Measurements from ENCODE around the gene TMPRSS11F. TPM values are rescaled to one million over a fixed set of nuclear protein-coding genes. Genes with fewer than 3 reads are reported as not detected.

TMPRSS11F gene
- total RNA-seq, 4 donors from 2014 or later: 0.52 TPM; not detected in 3

- Histone ChIP-seq H3K27me3 (no peaks in the 10 kb centered on the region), H3K4me1 (no peaks in the 10 kb centered on the region), H3K36me3 (no peaks in the 10 kb centered on the region), H3K9me3 (no peaks in the 10 kb centered on the region), H3K27ac (no peak overlapping the region), H3K4me3 (no peak overlapping the region)
- TF ChIP-seq CTCF (IDR thresholded peaks at IDR 0.05) (no peak), POLR2A (IDR thresholded peaks at IDR 0.05) (no peak), EP300 (IDR thresholded peaks at IDR 0.05) (no peak), POLR2AphosphoS5 (IDR thresholded peaks at IDR 0.05) (no peak)
- WGBS, 2 donors (ENCODE audit: low coverage in 1 of 2): 90 to 91% methylated on average over 2 to 3 of the region's 3 CpGs
- ATAC-seq: no peak
Measured at GRCh38 chr4:68167706-68168105, 38.0 kb upstream of the TMPRSS11F start.

- H3K36me3 ChIP-seq: no peaks in the 10 kb centered on the region
- no peak overlapping the region for H3K4me3 ChIP-seq
- no peak for ATAC-seq
- H3K9me3 ChIP-seq: no peaks in the 10 kb centered on the region
- TF ChIP-seq POLR2AphosphoS5 (IDR thresholded peaks at IDR 0.05) (no peak), POLR2A (IDR thresholded peaks at IDR 0.05) (no peak), EP300 (IDR thresholded peaks at IDR 0.05) (no peak)
- no peak overlapping the region for H3K27ac ChIP-seq
- H3K27me3 ChIP-seq: peaks cover 3% of the 10 kb centered on the region
- H3K4me1 ChIP-seq: no peaks in the 10 kb centered on the region
- 14 to 50% methylated on average over 1 of the region's 2 CpGs for WGBS, 2 donors (ENCODE audit: low coverage in 1 of 2)
Measured at GRCh38 chr4:68167166-68167565, 37.5 kb upstream of the TMPRSS11F start.

- no peak for ATAC-seq
- Histone ChIP-seq H3K4me1 (no peaks in the 10 kb centered on the region), H3K9me3 (no peaks in the 10 kb centered on the region), H3K4me3 (no peak overlapping the region), H3K27ac (no peak overlapping the region), H3K36me3 (no peaks in the 10 kb centered on the region), H3K27me3 (peaks cover 5% of the 10 kb centered on the region)
- no peak for TF ChIP-seq CTCF (IDR thresholded peaks at IDR 0.05)
- WGBS, 2 donors (ENCODE audit: low coverage in 1 of 2): 89 to 100% methylated on average over 1 of the region's 1 CpG
Measured at GRCh38 chr4:68163754-68164153, 34.1 kb upstream of the TMPRSS11F start.

GRCh38 chr4:68162196-68162595 lies 32.5 kb upstream of the TMPRSS11F start:
- WGBS, 2 donors (ENCODE audit: low coverage in 1 of 2): 33 to 50% methylated on average over 1 to 2 of the region's 4 CpGs
- no peak for ATAC-seq
- Histone ChIP-seq H3K27me3 (peaks cover 5% of the 10 kb centered on the region), H3K4me1 (no peaks in the 10 kb centered on the region), H3K27ac (no peak overlapping the region), H3K36me3 (no peaks in the 10 kb centered on the region), H3K4me3 (no peak overlapping the region), H3K9me3 (no peaks in the 10 kb centered on the region)
- no peak for TF ChIP-seq EP300 (IDR thresholded peaks at IDR 0.05)
- TF ChIP-seq POLR2A (IDR thresholded peaks at IDR 0.05): no peak
- TF ChIP-seq POLR2AphosphoS5 (IDR thresholded peaks at IDR 0.05): no peak
- TF ChIP-seq CTCF (IDR thresholded peaks at IDR 0.05): no peak

DNA sequence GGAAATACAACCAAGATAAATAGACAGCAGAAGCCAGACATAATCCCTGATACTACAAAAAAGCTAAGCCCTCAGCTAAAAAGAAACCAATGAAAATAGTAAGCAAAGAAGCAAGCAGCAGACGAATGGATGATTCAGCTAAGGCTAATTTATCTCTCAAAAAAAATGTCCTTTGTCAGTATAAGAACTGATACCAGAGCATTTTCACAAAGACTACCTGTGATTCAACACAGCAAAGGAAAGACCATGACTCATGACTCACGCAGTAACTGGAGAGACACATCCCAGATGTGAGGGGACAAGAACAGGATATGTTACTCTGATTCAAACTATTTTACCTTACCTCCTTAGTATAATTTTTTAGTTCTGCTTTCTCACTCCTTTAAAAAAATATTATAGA lies 22.7 kb upstream of the TMPRSS11F start:
- H3K9me3 ChIP-seq: peaks cover 0 to 9% (median 0%) of the 10 kb centered on the region in 3 donors
- WGBS, 2 donors (ENCODE audit: low coverage in 1 of 2): 43% methylated on average over 2 of the region's 2 CpGs
- no peak overlapping the region for H3K27ac ChIP-seq
- ATAC-seq: no peak
- H3K27me3 ChIP-seq: peaks cover 6% of the 10 kb centered on the region
- H3K4me3 ChIP-seq: no peak overlapping the region
- TF ChIP-seq CTCF (IDR thresholded peaks at IDR 0.05): no peak
- TF ChIP-seq POLR2AphosphoS5 (IDR thresholded peaks at IDR 0.05): no peak
- TF ChIP-seq POLR2A (IDR thresholded peaks at IDR 0.05): no peak
- no peak for TF ChIP-seq EP300 (IDR thresholded peaks at IDR 0.05)
- H3K36me3 ChIP-seq: no peaks in the 10 kb centered on the region
- H3K4me1 ChIP-seq: no peaks in the 10 kb centered on the region

All from gastroesophageal sphincter (tissue), 4 donors.